A673 (cell line): ENCODE data around the gene PAPOLA. TPM values are rescaled to one million over a fixed set of nuclear protein-coding genes. Genes with fewer than 3 reads are reported as not detected.

Source experiments
- BruUV-seq: library from RNA; stranded (reverse); fragments of 400-500 nt; replicated peaks from 2 replicates; lab custom pipeline; 2021; lab: Mats Ljungman, UMichigan
- CTCF ChIA-PET: fragments of 300-600 bp; sonication (Branson Sonifier 250); formaldehyde crosslinking; loops from one replicate; lab custom pipeline; 2022; ENCODE audit warnings: antibody characterized with exemption; lab: Charles Lee
- POLR2A ChIA-PET: fragments of 300-600 bp; sonication (Branson Sonifier 250); formaldehyde crosslinking; loops from one replicate; lab custom pipeline; 2022; ENCODE audit warnings: antibody characterized with exemption; ENCODE audit not compliant: low non-redundant PET; lab: Charles Lee
- DNase-seq: peaks from one replicate; pipeline ENCODE4 v3.0.0-alpha.2; 2015; ENCODE audit warnings: low spot score
- H3K27ac ChIP-seq: fragments of 200-600 bp; sonication (generic); 2 replicates; pipeline ENCODE4 v1.5.1; 2016; ENCODE audit warnings: mixed run types, low read depth, mild to moderate bottlenecking, mixed read lengths, antibody characterized with exemption, low read length; ENCODE audit not compliant: poor library complexity, severe bottlenecking
- H3K27me3 ChIP-seq: fragments of 200-600 bp; sonication (generic); replicated peaks from 2 replicates; pipeline ENCODE4 v1.6.1; 2017; ENCODE audit warnings: mixed run types, low read depth, mild to moderate bottlenecking, mixed read lengths, antibody characterized with exemption, low read length; ENCODE audit not compliant: insufficient read depth, poor library complexity
- H3K36me3 ChIP-seq: fragments of 200-600 bp; sonication (generic); 2 replicates; pipeline ENCODE4 v1.6.1; 2016; ENCODE audit warnings: mixed run types, mild to moderate bottlenecking, mixed read lengths, antibody characterized with exemption, low read length; ENCODE audit not compliant: insufficient read depth, poor library complexity, severe bottlenecking
- H3K4me1 ChIP-seq: fragments of 200-600 bp; sonication (generic); 2 replicates; pipeline ENCODE4 v1.6.1; 2017; ENCODE audit warnings: mixed run types, mild to moderate bottlenecking, mixed read lengths, antibody characterized with exemption, low read length; ENCODE audit not compliant: insufficient read depth, poor library complexity, severe bottlenecking
- H3K4me3 ChIP-seq: fragments of 200-600 bp; sonication (generic); 2 replicates; pipeline ENCODE4 v1.5.1; 2016; ENCODE audit warnings: low read depth, mixed run types, mild to moderate bottlenecking, mixed read lengths, low read length; ENCODE audit not compliant: poor library complexity, severe bottlenecking
- H3K9me3 ChIP-seq: fragments of 200-600 bp; sonication (generic); 2 replicates; pipeline ENCODE4 v1.6.1; 2016; ENCODE audit warnings: mixed run types, low read depth, mild to moderate bottlenecking, mixed read lengths, antibody characterized with exemption, low read length; ENCODE audit not compliant: poor library complexity, severe bottlenecking
- EZH2 ChIP-seq: fragments of 200-600 bp; sonication (generic); IDR thresholded peaks from 2 replicates; pipeline ENCODE4 v1.6.1; 2017; ENCODE audit warnings: borderline replicate concordance, low read depth, mild to moderate bottlenecking, mixed read lengths, antibody characterized with exemption, low read length; ENCODE audit not compliant: poor library complexity, severe bottlenecking
- intact Hi-C: fragments of 100-400 bp; cut with micrococcal nuclease; formaldehyde crosslinking; loops from one replicate; pipeline ENCODE4 v1.10.0; 2022; ENCODE audit not compliant: unreplicated experiment
- total RNA-seq: library from RNA; stranded (reverse); gene quantifications from 2 replicates; pipeline ENCODE4 v1.2.3, GENCODE V29; 2021
- TF ChIP-seq, protein P1 (sequence below): fragments of 300-800, 200-600 bp; sonication (generic); conservative IDR thresholded peaks from 2 replicates; pipeline ENCODE4 v1.5.1; 2017; ENCODE audit warnings: low read depth, mild to moderate bottlenecking, antibody characterized with exemption, low read length, moderate library complexity, mixed read lengths

Gene PAPOLA
- total RNA-seq, 1 experiment from 2014 or later = 337 TPM

DNA sequence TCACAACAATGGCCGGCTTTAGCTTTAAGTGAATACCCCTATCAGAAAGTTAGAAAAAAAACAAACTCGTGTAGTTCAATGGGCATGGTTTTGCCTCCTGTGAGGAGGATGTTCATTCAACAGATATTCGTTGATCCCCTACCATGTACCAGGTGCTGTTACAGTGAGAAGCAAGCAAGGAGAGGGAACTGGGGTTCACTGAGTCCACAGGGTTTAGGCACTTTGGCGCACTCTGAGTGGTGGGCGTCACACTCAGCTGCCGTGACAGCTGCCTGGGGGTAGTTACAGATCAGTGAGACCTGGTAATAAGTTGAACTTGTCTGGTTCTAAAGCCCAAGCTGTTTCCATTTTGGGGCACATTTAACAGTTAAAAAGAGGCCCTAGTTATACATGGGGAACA, 74.2 kb downstream of the PAPOLA start:
- CTCF ChIA-PET = no interaction called here
- Histone ChIP-seq H3K9me3 (no peaks in the 10 kb centered on the region), H3K27ac (no peak overlapping the region), H3K27me3 (no peaks in the 10 kb centered on the region), H3K4me1 (peaks cover 22% of the 10 kb centered on the region), H3K36me3 (no peaks in the 10 kb centered on the region), H3K4me3 (no peak overlapping the region)
- BruUV-seq = no TSS peak
- TF ChIP-seq EZH2 = no peak
- TF ChIP-seq, protein P1, sequence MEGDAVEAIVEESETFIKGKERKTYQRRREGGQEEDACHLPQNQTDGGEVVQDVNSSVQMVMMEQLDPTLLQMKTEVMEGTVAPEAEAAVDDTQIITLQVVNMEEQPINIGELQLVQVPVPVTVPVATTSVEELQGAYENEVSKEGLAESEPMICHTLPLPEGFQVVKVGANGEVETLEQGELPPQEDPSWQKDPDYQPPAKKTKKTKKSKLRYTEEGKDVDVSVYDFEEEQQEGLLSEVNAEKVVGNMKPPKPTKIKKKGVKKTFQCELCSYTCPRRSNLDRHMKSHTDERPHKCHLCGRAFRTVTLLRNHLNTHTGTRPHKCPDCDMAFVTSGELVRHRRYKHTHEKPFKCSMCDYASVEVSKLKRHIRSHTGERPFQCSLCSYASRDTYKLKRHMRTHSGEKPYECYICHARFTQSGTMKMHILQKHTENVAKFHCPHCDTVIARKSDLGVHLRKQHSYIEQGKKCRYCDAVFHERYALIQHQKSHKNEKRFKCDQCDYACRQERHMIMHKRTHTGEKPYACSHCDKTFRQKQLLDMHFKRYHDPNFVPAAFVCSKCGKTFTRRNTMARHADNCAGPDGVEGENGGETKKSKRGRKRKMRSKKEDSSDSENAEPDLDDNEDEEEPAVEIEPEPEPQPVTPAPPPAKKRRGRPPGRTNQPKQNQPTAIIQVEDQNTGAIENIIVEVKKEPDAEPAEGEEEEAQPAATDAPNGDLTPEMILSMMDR = no peak
- intact Hi-C loops = loop anchor here (5.0 kb wide), 1 partner anchor 86 kb away; no protein-coding TSS in a partner anchor
- POLR2A ChIA-PET = interaction anchor here (0.5 kb wide), 1 partner anchor 134 kb away, joined by 5 read pairs; no protein-coding TSS in a partner anchor
- no peak for DNase-seq

DNA sequence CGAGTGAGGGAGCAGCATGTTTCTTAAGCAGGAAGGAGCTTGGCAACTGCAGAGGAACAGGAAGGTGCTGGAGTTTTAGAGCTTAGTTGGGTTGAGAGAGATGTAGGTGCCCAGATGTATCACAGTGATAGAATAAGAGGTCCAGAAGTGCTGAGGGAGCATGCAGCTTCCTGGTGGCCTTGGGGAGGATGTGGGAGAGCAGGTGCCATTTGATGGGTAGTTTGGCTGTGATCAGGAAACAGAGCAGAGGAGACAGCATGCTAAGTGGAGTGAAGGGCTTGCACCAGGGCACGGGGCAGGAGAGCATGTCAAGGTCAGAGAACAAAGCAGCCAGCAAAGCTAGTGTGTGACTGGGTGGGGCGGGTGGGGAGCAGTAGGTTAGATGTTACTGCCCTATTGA, 74.8 kb downstream of the PAPOLA start:
- intact Hi-C loops = loop anchor here (5.0 kb wide), 1 partner anchor 85 kb away; no protein-coding TSS in a partner anchor
- Histone ChIP-seq H3K36me3 (no peaks in the 10 kb centered on the region), H3K9me3 (no peaks in the 10 kb centered on the region), H3K27me3 (no peaks in the 10 kb centered on the region), H3K4me1 (peaks cover 28% of the 10 kb centered on the region), H3K27ac (no peak overlapping the region), H3K4me3 (no peak overlapping the region)
- TF ChIP-seq EZH2 = no peak
- TF ChIP-seq, protein P1 = no peak
- POLR2A ChIA-PET = no interaction called here
- DNase-seq = no peak
- CTCF ChIA-PET = interaction anchor here (1.0 kb wide), 1 partner anchor 45 kb away, joined by 4 read pairs; no protein-coding TSS in a partner anchor
- no TSS peak for BruUV-seq

DNA sequence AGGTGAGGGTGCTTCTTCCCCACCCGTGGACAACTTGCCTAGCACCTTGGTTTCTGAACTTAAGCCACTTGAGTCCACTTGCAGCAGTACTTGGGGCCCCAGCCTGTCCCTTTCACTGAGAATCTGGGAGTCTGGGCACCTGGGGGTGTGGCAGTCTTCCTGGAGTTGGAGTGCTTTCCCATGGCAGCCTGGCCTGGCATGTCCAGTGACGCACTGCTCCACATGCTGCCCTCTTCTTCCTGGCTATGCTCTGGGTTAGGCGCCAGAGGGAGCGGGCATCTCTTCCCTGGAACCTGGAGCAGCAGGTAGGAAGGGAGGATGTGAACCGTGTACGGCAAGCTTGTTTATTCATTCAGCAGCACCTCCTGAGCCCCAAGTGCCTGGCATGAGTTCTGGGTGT, 76.4 kb downstream of the PAPOLA start:
- no peak overlapping the region for H3K27ac ChIP-seq
- intact Hi-C loops = loop anchor here (5.0 kb wide), 1 partner anchor 84 kb away; no protein-coding TSS in a partner anchor

More for the DNA sequence above, 76.4 kb downstream of the PAPOLA start:
- no peak for DNase-seq
- Histone ChIP-seq H3K27me3 (no peaks in the 10 kb centered on the region), H3K9me3 (no peaks in the 10 kb centered on the region), H3K4me1 (peaks cover 31% of the 10 kb centered on the region), H3K36me3 (no peaks in the 10 kb centered on the region), H3K4me3 (no peak overlapping the region)
- CTCF ChIA-PET = no interaction called here
- no peak for TF ChIP-seq EZH2
- TF ChIP-seq, protein P1 = no peak
- POLR2A ChIA-PET = no interaction called here
- BruUV-seq = no TSS peak
